ENCODE data around the gene MICAL3. TPM values are rescaled to one million over a fixed set of nuclear protein-coding genes. Genes with fewer than 3 reads are reported as not detected.

The MICAL3 gene
- total and polyA plus RNA-seq, 2 of the 8 experiments (the other 6 are each of a cell fraction or from before 2014, with no cell fraction given) = 8.3 to 41.8 TPM

GRCh38 chr22:17835256-17835655, 189.1 kb downstream of the MICAL3 start (continued):
- TF ChIP-seq CTCF (IDR thresholded peaks at IDR 0.05; ENCODE audit: control extremely low read depth in 1 of 3, insufficient read depth in 1 of 3, low read depth in 1 of 3, low read length in 3 of 3) = no peak
- no peak for TF ChIP-seq CHD1 (IDR thresholded peaks at IDR 0.05; ENCODE audit: low read depth, low read length)
- TF ChIP-seq SUZ12 (IDR thresholded peaks at IDR 0.05; ENCODE audit: low read length) = no peak
- no peak for TF ChIP-seq CTBP2 (IDR thresholded peaks at IDR 0.05; ENCODE audit: borderline replicate concordance, insufficient read depth, insufficient read length, low read length)
- no peak for TF ChIP-seq NRF1 (IDR thresholded peaks at IDR 0.05; ENCODE audit: low read depth, low read length)
